GM12891 (cell line): ENCODE results near the gene LZTS3.

ENCODE experiments used
- PAX5 ChIP-seq: IDR thresholded peaks from 2 replicates; pipeline ENCODE4 v1.6.1; 2011; ENCODE audit warnings: low read length, moderate library complexity, mild to moderate bottlenecking; ENCODE audit not compliant: insufficient read depth, severe bottlenecking
- POLR2A ChIP-seq: IDR thresholded peaks from 2 replicates; pipeline ENCODE4 v1.6.1; 2011; ENCODE audit warnings: low read depth, low read length, control low read depth
- POLR2AphosphoS5 ChIP-seq: IDR thresholded peaks from 2 replicates; pipeline ENCODE4 v1.6.1; 2011; ENCODE audit warnings: low read depth, low read length, control low read depth

DNA sequence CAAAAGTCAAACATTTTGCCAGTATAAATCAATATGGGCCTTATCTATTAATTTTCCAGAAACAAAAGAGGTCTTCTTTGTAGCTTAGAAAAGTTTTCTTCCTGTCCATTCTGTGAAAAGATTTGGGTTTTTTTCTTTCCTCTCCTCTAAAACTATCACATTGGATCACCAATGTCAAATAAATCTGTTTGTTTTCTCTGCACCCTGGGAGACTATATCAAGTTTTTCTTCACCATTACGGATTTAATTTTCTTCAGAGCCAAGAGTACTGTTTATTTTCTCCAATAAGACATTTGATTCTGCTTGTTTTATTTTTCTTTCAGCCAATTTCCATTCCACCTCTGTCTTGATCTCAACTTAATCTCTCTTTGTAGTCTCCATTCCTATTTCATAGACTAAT lies 1.9 kb upstream of the LZTS3 start:
- TF ChIP-seq POLR2A (no peak), PAX5 (no peak), POLR2AphosphoS5 (no peak)
